Progenitor cell of endocrine pancreas (in vitro differentiated cells): ENCODE measurements around the gene ZNF410. TPM values are rescaled to one million over a fixed set of nuclear protein-coding genes. Genes with fewer than 3 reads are reported as not detected.

Experiments used
- DNase-seq: peaks from one replicate; pipeline ENCODE4 v3.0.0; 2021; ENCODE audit warnings: low spot score; ENCODE audit not compliant: unreplicated experiment
- H3K27ac Mint-ChIP-seq: 2 replicates; pipeline ENCODE4 v1.8.0; 2021; ENCODE audit warnings: mild to moderate bottlenecking, moderate library complexity, mixed read lengths
- H3K27me3 Mint-ChIP-seq: 2 replicates; pipeline ENCODE4 v1.8.0; 2021; ENCODE audit warnings: mixed read lengths
- H3K36me3 Mint-ChIP-seq: 2 replicates; pipeline ENCODE4 v1.8.0; 2022; ENCODE audit warnings: mixed read lengths; ENCODE audit not compliant: insufficient read depth
- H3K4me1 Mint-ChIP-seq: 2 replicates; pipeline ENCODE4 v1.8.0; 2021; ENCODE audit warnings: low read depth, mixed read lengths
- H3K4me3 Mint-ChIP-seq: 2 replicates; pipeline ENCODE4 v1.8.0; 2021; ENCODE audit warnings: low read depth, mild to moderate bottlenecking, moderate library complexity, mixed read lengths
- H3K9me3 Mint-ChIP-seq: 2 replicates; pipeline ENCODE4 v1.8.0; 2021; ENCODE audit warnings: low read depth, mixed read lengths
- CTCF ChIP-seq: fragments of 200-600 bp; sonication (generic); IDR thresholded peaks from one replicate; pipeline ENCODE4 v1.5.0; 2021; ENCODE audit warnings: antibody characterized with exemption, mild to moderate bottlenecking; ENCODE audit not compliant: unreplicated experiment
- total RNA-seq: library from RNA; stranded (reverse); gene quantifications from 2 replicates; pipeline ENCODE4 v1.2.1, GENCODE V29; 2021

The ZNF410 gene
- total RNA-seq, 1 donor from 2014 or later: 49.9 TPM

- H3K4me3 Mint-ChIP-seq: no peak overlapping the region
- no peaks in the 10 kb centered on the region for H3K27me3 Mint-ChIP-seq
- no peak for DNase-seq
- H3K9me3 Mint-ChIP-seq: no peaks in the 10 kb centered on the region
- peaks cover 40% of the 10 kb centered on the region for H3K36me3 Mint-ChIP-seq
- TF ChIP-seq CTCF: no peak
- no peaks in the 10 kb centered on the region for H3K4me1 Mint-ChIP-seq
- H3K27ac Mint-ChIP-seq: no peak overlapping the region
Observed at GRCh38 chr14:73924337-73924736, 37.7 kb downstream of the ZNF410 start.

- H3K27me3 Mint-ChIP-seq: peaks cover 27% of the 10 kb centered on the region
- peak; percentile 44 for TF ChIP-seq CTCF
- H3K9me3 Mint-ChIP-seq: no peaks in the 10 kb centered on the region
- no peak overlapping the region for H3K4me3 Mint-ChIP-seq
- no peak overlapping the region for H3K27ac Mint-ChIP-seq
- H3K4me1 Mint-ChIP-seq: no peaks in the 10 kb centered on the region
- no peak for DNase-seq
- peaks cover 17% of the 10 kb centered on the region for H3K36me3 Mint-ChIP-seq
Observed at GRCh38 chr14:73935666-73936065, 49.0 kb downstream of the ZNF410 start.

GRCh38 chr14:73936548-73936947 lies 49.9 kb downstream of the ZNF410 start:
- no peak overlapping the region for H3K4me3 Mint-ChIP-seq
- no peaks in the 10 kb centered on the region for H3K4me1 Mint-ChIP-seq
- H3K27me3 Mint-ChIP-seq: peaks cover 36% of the 10 kb centered on the region

GRCh38 chr14:73937012-73937411 lies 50.4 kb downstream of the ZNF410 start:
- no peak for TF ChIP-seq CTCF
- H3K9me3 Mint-ChIP-seq: no peaks in the 10 kb centered on the region
- peaks cover 18% of the 10 kb centered on the region for H3K36me3 Mint-ChIP-seq
- H3K4me1 Mint-ChIP-seq: no peaks in the 10 kb centered on the region
- DNase-seq: no peak
- no peak overlapping the region for H3K4me3 Mint-ChIP-seq
- no peak overlapping the region for H3K27ac Mint-ChIP-seq
- peaks cover 40% of the 10 kb centered on the region for H3K27me3 Mint-ChIP-seq

More at GRCh38 chr14:73936548-73936947, 49.9 kb downstream of the ZNF410 start:
- TF ChIP-seq CTCF: no peak
- no peak for DNase-seq
- Mint-ChIP-seq H3K27ac (no peak overlapping the region), H3K9me3 (no peaks in the 10 kb centered on the region), H3K36me3 (peaks cover 19% of the 10 kb centered on the region)

- no peak overlapping the region for H3K27ac Mint-ChIP-seq
- TF ChIP-seq CTCF: no peak
- peaks cover 79% of the 10 kb centered on the region for H3K27me3 Mint-ChIP-seq
- DNase-seq: no peak
- H3K9me3 Mint-ChIP-seq: no peaks in the 10 kb centered on the region
- H3K4me1 Mint-ChIP-seq: peaks cover 2% of the 10 kb centered on the region
- H3K36me3 Mint-ChIP-seq: peaks cover 18% of the 10 kb centered on the region
- H3K4me3 Mint-ChIP-seq: no peak overlapping the region
Observed at GRCh38 chr14:73942180-73942579, 55.5 kb downstream of the ZNF410 start.
